ENCODE data around the gene USP53. TPM values are rescaled to one million over a fixed set of nuclear protein-coding genes. Genes with fewer than 3 reads are reported as not detected.

The USP53 gene
- total RNA-seq, 4 donors from 2014 or later, result 42.5 to 113 (median 68.3) TPM

DNA sequence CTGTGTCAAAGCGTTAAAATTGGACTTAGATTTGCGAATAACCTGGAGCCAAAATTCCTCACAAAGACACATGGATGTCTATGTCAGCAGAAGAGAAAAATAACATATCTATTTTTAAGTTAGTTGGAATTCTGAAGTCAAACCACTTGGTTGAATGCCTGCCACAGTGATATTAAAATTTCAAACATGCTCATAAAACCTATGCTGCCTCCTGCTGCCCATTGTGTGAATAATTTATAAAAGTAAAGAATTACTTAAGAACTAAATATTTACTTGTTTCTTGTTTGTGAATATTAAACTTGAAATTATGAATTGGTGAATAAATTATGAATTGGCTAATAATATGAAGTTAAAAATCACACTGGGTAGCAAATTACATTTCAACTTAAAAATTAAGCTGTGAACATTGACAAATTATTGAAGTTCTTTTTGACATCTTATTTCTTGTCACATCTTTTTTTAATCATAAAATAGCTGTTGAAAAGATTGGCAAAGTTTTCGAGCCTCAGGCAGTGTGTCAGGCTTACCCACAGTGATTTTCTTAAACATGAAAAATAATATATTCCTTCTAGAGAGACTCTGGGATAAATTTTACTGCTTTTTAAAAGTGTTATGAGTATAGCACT is 74.0 kb downstream of the USP53 start:
- Histone ChIP-seq H3K4me3 (replicated peaks in 1 of 3) (no peak overlapping the region), H3K9me3 (no peaks in the 10 kb centered on the region), H3K4me1 (peaks cover 13% of the 10 kb centered on the region in 2 donors), H3K36me3 (no peaks in the 10 kb centered on the region), H3K27ac (no peak overlapping the region), H3K27me3 (no peaks in the 10 kb centered on the region)
- intact Hi-C loops (cut with DNase I), result loop anchor here (5.0 to 10.0 kb wide), 2 partner anchors 72 to 244 kb away; partner anchors contain the start of gene USP53
- 61 to 63% methylated on average over 3 of the region's 3 CpGs for WGBS, 2 donors
- DNase-seq, result peak in 1 of 2 donors; percentile 13
- no peak for TF ChIP-seq POLR2A (IDR thresholded peaks at IDR 0.05)
- TF ChIP-seq, protein P1, sequence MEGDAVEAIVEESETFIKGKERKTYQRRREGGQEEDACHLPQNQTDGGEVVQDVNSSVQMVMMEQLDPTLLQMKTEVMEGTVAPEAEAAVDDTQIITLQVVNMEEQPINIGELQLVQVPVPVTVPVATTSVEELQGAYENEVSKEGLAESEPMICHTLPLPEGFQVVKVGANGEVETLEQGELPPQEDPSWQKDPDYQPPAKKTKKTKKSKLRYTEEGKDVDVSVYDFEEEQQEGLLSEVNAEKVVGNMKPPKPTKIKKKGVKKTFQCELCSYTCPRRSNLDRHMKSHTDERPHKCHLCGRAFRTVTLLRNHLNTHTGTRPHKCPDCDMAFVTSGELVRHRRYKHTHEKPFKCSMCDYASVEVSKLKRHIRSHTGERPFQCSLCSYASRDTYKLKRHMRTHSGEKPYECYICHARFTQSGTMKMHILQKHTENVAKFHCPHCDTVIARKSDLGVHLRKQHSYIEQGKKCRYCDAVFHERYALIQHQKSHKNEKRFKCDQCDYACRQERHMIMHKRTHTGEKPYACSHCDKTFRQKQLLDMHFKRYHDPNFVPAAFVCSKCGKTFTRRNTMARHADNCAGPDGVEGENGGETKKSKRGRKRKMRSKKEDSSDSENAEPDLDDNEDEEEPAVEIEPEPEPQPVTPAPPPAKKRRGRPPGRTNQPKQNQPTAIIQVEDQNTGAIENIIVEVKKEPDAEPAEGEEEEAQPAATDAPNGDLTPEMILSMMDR (IDR thresholded peaks at IDR 0.05), result peak in 5 of 6 experiments; percentile 25 to 66 (median 62)

DNA sequence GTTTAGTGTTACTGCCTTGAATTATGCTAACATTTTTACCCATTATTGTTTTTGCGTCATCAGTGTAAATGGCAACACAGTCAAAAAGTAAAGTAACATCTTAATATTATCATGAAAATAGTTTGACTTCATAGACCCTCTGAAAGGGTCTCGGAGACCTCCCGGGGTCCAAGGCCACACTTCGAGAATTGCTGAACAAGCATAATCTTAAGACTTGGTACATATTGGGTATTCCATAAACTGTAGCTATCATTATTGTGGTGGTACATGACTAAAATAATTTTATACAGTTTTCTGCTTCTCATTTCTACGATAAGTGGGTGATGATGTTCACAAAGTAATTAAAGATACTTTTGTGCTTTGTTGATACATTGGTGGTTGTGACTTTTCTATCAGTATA is 76.8 kb downstream of the USP53 start:
- intact Hi-C loops (cut with DNase I), result loop anchor here (5.0 to 10.0 kb wide), 2 partner anchors 75 to 247 kb away; partner anchors contain the start of gene USP53
- peaks cover 13% of the 10 kb centered on the region in 2 donors for H3K4me1 ChIP-seq
- no peak overlapping the region for H3K27ac ChIP-seq
- no peak for DNase-seq
- no peaks in the 10 kb centered on the region for H3K9me3 ChIP-seq
- TF ChIP-seq POLR2A (IDR thresholded peaks at IDR 0.05), result no peak
- TF ChIP-seq, protein P1 (IDR thresholded peaks at IDR 0.05), result no peak
- H3K4me3 ChIP-seq (replicated peaks in 1 of 3), result no peak overlapping the region
- WGBS, 2 donors, result 96% methylated on average over 5 of the region's 5 CpGs
- no peaks in the 10 kb centered on the region for H3K27me3 ChIP-seq
- H3K36me3 ChIP-seq, result peaks cover 4 to 9% of the 10 kb centered on the region in 2 donors

DNA sequence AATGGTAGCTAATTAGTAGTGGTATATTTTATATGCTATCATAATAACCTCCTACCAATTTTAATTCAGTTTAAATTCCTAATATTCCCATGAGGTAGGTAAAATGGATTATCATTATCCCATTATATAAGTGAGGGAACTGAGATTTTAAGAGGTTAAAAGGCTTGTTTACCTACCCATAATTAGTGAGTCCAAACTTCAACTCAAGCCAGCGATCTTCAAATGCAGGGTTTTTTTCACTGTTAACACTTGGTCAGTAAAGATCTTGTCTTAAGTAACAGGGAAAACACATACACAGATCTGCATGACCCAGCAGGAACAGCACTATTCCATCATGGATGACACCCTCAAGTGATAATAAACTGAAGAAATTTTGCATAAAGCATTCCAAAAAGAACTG is 78.1 kb downstream of the USP53 start:
- intact Hi-C loops (cut with DNase I), result loop anchor here (10.0 kb wide), 1 partner anchor 306 kb away; no protein-coding TSS in a partner anchor
- DNase-seq, result no peak
- H3K36me3 ChIP-seq, result peaks cover 4 to 9% of the 10 kb centered on the region in 2 donors
- peaks cover under 1 to 3% of the 10 kb centered on the region in 2 donors for H3K4me1 ChIP-seq
- WGBS, 2 donors, result 91 to 100% methylated on average over 1 of the region's 1 CpG
- TF ChIP-seq, protein P1 (IDR thresholded peaks at IDR 0.05), result no peak
- TF ChIP-seq POLR2A (IDR thresholded peaks at IDR 0.05), result no peak
- H3K27me3 ChIP-seq, result no peaks in the 10 kb centered on the region
- H3K27ac ChIP-seq, result no peak overlapping the region
- no peaks in the 10 kb centered on the region for H3K9me3 ChIP-seq
- H3K4me3 ChIP-seq (replicated peaks in 1 of 3), result no peak overlapping the region

DNA sequence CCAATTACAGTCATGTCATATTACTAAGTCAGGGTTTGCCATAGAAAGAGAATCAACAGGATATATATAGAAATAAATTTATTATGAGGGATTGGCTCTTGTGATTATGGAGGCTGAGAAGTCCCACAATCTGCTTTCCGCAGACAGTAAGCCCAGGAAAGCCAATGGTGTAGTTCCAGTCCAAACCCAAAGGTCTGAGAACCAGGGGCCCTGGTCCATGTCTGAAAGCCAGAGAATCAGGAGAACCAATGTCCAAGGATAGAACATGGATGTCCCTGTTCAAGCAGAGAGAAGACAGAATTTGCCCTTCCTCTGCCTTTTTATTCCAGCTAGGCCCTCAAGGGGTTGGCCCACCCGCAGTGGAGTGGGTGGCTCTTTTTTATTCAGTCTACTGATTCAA is 83.8 kb downstream of the USP53 start:
- peaks cover 9 to 11% of the 10 kb centered on the region in 2 donors for H3K36me3 ChIP-seq
- intact Hi-C loops (cut with DNase I), result loop anchor here (10.0 kb wide), 1 partner anchor 312 kb away; no protein-coding TSS in a partner anchor
- no peak overlapping the region for H3K27ac ChIP-seq
- 96 to 100% methylated on average over 2 of the region's 2 CpGs for WGBS, 2 donors
- DNase-seq, result no peak
- no peaks in the 10 kb centered on the region for H3K27me3 ChIP-seq
- no peaks in the 10 kb centered on the region for H3K9me3 ChIP-seq
- TF ChIP-seq POLR2A (IDR thresholded peaks at IDR 0.05), result no peak
- TF ChIP-seq, protein P1 (IDR thresholded peaks at IDR 0.05), result no peak
- H3K4me1 ChIP-seq, result peaks cover 13 to 20% of the 10 kb centered on the region in 2 donors
- no peak overlapping the region for H3K4me3 ChIP-seq (replicated peaks in 1 of 3)

DNA sequence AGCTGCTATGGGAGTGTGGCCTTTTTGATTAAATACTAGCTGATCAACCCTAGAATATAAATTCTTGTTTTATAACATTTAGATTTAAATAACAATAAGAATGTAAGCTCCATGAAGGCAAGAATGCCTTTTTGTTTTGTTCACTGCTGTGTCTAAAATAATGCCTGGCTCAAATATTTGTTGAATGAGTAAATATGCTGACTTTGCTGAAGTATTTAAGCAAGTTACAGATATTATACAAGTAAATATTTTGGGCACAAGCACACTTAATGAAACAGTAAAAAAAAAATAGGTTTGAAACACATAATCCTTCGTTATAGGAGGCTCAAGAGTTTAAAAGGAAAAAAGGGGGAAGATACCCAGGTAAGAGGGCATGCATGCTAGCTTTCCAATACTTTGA is 85.3 kb downstream of the USP53 start:
- no peak for DNase-seq
- 94 to 97% methylated on average over 1 of the region's 1 CpG for WGBS, 2 donors
- intact Hi-C loops (cut with DNase I), result loop anchor here (10.0 kb wide), 1 partner anchor 313 kb away; no protein-coding TSS in a partner anchor
- Histone ChIP-seq H3K27me3 (no peaks in the 10 kb centered on the region), H3K36me3 (peaks cover 4 to 9% of the 10 kb centered on the region in 2 donors), H3K4me1 (peaks cover 13 to 20% of the 10 kb centered on the region in 2 donors), H3K9me3 (no peaks in the 10 kb centered on the region), H3K27ac (no peak overlapping the region), H3K4me3 (replicated peaks in 1 of 3) (no peak overlapping the region)
- TF ChIP-seq POLR2A (IDR thresholded peaks at IDR 0.05), result no peak
- TF ChIP-seq, protein P1 (IDR thresholded peaks at IDR 0.05), result no peak

Measured in thyroid gland (tissue), 4 donors.